Effector CD8-positive, alpha-beta T cell (primary cell): Measurements from ENCODE around the gene PKD2L2.
"Not testable (repeated sequence)": the region's sequence is repeated elsewhere in the genome, so short reads cannot be mapped to it uniquely, and the experiment has no call there.

Source experiments
- DNase-seq: peaks from one replicate; lab custom pipeline; 2025; lab: John Stamatoyannopoulos, UW

PKD2L2 gene

DNA sequence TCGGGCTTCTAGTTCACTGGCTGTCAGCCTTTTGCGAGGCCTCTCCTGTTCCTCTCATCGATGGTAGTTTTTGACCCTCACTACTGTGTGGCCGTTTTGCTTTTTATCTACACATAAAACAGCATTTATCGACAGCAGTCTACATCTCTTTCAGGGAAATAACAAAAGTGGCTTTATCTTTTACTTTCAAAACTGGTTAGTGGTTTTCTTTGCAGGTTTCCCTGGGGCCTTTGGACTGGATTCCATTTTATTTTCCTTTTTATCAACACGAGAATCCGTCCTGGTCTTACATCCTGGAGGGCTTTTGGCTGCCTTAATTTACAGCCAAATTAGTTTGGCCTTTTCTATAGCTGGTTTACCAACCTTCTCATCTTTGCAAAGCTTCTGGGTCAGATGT lies 793 bp upstream of the PKD2L2 start:
- DNase-seq = no peak

DNA sequence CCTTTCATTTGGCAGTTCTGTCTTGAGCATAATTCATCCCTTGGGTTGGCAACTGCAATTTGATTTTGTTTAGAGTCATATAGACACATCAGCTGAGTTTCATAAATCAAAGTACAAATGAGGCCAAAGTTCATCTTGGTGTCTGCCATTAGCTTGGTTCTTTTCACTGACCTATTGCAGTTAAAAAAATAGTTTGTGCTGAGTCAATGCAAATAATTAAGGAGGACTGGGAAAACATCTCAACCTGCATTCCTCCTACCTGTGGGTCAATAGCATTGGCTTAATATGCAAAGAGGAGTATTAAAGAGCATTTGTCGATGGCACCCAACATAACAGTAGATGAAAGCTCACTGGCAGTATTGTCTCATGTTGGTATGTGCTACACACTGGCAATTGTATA lies 1.6 kb downstream of the PKD2L2 start:
- DNase-seq = no peak

DNA sequence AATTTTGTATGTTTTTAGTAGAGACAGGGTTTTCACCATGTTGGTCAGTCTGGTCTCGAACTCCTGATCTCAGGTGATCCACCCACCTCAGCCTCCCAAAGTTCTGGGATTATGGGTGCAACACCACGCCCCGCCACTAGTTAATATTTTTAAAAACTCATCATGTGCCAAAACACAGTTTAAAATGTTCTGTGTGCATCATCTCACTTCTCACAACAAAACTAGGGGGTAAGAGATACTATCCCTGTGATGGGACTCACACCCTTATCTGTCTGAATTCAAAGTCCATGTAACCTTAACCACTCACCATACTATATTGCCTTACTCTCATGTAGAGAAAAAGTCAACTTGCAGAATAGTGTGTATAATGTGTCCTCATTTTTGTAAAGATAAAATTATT lies 2.6 kb downstream of the PKD2L2 start:
- DNase-seq = no peak

DNA sequence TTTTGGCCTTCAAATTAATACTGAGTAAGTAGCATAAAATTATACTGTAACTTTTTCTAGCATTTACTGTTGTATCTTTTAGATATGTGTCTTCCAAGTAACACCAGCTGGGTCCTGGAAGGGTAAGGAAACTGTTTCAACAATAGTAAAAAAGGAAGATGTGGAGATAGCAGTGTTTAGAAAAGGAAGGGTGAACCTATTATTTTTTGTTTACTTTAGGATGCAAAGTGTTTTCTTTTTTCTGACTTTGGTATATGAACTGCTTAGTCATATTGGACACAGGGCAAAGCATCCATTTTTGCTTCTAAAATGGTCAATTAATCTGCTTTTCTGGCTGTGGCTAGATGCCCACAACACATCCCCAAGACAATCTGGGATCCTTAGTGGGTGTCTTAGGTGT lies 5.3 kb downstream of the PKD2L2 start:
- DNase-seq = no peak

DNA sequence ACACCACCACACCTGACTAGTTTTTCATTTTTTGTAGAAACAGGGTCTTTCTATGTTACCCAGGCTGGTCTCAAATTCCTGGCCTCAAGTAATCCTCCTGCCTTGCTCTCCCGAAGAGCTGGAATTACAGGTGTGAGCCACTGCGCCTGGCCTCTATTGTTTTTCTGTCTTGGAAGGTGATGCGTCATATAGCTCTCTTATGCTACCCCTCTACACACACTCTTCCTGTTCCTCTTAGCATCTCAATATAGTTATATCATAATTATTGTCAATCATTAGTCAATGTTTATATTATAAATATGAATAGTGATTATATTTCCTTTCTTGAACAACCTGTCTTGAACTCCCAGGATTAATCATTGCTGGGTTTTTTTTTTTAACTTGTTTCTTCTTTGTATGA lies 7.3 kb downstream of the PKD2L2 start:
- no peak for DNase-seq

- DNase-seq = no peak
These were observed 10.2 kb downstream of the PKD2L2 start for GRCh38 chr5:137899493-137899892.

GRCh38 chr5:137901011-137901817 lies 12.0 kb downstream of the PKD2L2 start:
- DNase-seq = no peak

GRCh38 chr5:137902408-137903133 lies 13.3 kb downstream of the PKD2L2 start:
- DNase-seq = no peak

DNA sequence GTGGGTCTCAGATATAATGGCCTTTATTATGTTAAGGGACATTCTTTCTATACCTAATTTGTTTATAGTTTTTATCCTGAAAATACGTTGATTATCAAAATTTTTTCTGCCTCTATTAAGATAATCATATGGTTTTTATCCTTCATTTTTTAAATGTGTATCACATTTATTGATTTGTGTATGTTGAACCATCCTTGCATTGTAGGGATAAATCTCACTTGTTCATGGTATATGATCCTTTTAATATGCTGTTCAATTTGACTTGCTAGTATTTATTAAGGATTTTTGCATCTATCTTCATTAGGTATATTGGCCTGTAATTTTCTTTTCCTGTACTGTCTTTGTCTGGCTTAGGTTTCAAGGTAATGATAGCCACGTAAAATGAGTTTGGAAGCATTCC lies 25.5 kb downstream of the PKD2L2 start:
- no peak for DNase-seq

DNA sequence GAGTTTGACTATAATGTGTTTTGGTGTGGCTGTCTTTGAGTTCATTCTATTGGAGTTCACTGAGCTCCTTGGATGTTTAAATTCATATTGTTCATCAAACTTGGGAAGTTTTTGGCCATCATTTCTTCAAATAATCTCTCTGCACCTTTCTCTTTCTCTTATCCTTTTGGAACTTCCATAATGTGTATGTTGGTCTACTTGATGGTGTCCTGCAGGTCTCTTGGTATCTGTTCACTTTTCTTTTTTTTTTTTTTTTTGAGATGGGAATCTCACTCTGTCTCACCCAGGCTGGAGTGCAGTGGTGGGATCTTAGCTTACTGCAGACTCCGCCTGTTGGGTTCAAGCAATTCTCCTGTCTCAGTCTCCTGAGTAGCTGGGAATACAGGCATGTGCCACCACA lies 27.7 kb downstream of the PKD2L2 start:
- no peak for DNase-seq

GRCh38 chr5:137921931-137922330 lies 32.7 kb downstream of the PKD2L2 start:
- DNase-seq = no peak

DNA sequence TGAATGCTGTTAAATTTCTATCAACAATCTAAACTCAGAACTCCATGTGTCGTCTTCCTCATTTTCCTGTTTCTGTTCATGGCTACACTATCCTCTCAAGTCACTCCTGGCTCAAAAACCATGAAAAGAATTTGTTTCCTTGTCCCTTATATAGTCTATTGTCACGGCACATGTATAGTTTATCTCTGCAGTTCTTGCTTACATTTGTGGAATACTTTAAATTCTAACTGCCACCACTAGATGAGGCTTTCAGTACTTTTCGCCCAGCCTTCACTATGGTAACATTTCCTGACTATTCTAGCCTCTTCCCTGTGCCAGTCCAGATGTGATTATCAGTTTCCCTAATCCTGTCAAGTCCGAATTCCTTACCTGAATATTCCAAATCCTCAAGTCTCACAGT lies 34.6 kb downstream of the PKD2L2 start:
- no peak for DNase-seq

DNA sequence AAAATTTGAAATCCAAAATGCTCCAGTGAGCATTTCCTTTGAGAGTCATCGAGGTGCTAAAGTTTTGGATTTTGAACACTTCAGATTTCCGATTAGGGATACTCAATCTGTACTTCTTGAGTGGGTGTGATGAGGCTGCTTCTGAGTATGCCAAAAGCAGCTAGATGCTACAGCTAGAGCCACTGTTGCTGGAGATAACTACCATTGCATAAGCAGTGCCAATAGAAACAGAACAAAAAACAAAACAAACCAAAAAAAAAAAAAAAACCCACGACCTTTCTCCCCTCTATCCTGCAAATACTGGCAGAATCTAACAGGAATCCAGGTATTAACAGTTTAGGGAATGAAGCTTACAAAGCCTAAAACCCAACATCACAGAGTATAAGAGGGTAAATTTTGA lies 43.5 kb downstream of the PKD2L2 start:
- no peak for DNase-seq

- no peak for DNase-seq
These were observed 44.2 kb downstream of the PKD2L2 start for GRCh38 chr5:137933491-137933911.

DNA sequence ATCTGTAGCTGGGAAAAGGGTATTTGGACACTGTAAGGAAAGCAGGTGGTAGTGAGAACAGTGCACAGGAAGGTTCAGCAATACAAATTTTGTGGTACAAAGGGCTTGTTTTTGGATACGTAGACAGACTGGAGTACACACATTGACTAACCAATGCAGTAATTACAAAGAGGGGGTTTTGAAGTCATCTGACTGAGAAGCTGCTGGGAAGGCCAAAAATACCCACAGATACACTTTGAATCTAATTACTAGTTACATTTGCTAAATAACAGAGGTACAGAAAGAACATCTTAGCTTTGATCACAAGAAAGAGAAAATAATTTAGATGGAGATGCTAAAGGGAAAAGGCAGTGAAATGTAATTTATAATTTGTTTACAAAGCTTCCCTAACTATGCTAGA lies 45.9 kb downstream of the PKD2L2 start:
- DNase-seq = no peak

GRCh38 chr5:137935694-137936093 lies 46.4 kb downstream of the PKD2L2 start:
- DNase-seq = no peak

DNA sequence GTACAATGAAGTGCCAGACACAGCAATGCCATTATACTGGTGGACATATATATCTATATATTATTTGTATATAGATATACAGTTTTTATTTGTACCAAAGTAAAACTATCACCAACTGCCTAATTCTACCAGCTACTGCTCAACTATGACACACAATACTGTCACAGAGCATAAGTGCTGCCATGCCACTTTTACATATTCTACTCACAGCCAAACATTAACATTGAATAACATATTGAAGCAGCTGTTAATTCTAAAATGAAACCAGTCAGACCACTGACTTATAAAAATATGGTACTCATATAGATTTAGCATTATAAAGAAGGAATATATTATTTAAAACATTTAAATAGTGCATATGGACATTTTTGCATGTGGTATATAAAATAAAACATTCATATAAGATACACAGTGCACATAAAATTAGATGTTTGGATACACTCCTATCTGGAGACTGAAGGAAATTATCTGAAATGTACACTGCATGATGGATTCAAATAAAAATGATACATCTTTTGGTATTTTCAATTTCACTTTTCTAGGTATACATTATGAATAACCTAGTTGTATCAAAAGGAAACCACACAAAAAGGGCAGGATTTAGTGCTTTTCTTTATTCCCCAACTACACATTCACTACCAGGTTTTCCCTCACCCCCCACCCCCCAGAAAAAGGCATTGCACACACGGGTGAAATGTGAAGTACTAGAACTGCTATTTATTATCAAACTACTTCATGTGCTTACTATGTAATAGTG lies 48.9 kb downstream of the PKD2L2 start:
- DNase-seq = no peak

- no peak for DNase-seq
These were observed 49.5 kb downstream of the PKD2L2 start for GRCh38 chr5:137938751-137939143.

DNA sequence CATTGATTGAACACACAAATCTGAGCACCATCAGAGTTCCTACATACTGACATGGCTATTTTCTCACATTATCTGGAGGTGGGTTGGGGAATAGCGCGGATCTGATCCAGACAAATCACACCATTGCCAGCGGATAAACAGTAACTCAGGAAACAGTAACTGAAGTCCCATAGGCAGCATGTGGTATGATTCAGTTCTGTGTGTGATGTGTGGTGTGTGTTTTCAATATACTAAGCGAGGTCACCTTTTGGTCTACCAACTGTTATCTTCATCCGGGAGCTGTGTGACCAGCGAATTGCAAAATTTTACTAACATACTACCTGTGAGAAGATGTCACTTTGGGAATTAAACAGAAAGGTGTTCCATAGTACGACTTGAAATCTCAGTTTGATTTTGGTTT lies 50.1 kb downstream of the PKD2L2 start:
- no peak for DNase-seq

GRCh38 chr5:137944280-137944679 lies 55.0 kb downstream of the PKD2L2 start:
- not testable (repeated sequence) for DNase-seq

DNA sequence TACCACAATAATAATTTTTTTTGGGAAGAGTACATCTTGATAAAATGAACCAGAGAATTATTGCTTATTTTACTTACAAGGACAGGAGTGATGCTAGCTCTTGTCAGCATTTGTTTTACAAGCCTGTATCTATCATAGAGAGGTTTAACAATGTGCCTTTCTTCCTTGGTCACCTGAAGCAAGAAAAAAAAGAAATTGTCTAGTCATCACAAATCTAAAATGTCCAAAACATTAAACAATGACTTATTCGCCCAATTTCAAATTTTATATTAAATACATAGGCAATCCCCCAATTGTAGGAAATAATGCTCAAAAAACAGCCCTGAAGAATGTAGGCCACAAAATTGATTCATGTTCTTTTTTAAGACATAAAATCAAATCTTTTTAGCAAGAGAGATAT lies 56.6 kb downstream of the PKD2L2 start:
- DNase-seq = no peak

GRCh38 chr5:137954131-137954879 lies 65.0 kb downstream of the PKD2L2 start:
- DNase-seq = no peak
